Sigmoid colon (tissue), 7 donors: ENCODE data around the gene MRRF. TPM values are rescaled to one million over a fixed set of nuclear protein-coding genes. Genes with fewer than 3 reads are reported as not detected.

Experiments used
- DNase-seq: peaks from one replicate; pipeline ENCODE4 v3.0.0-alpha.2; 2019
- H3K27ac ChIP-seq, 4 donors: fragments of 200-600 bp; sonication (generic); one replicate each; pipeline ENCODE4 v1.5.1; 2016 to 2019; ENCODE audit warnings: mild to moderate bottlenecking in 1 of 4
- H3K27me3 ChIP-seq, 3 donors: fragments of 200-600 bp; sonication (generic); one replicate each; pipeline ENCODE4 v1.5.1; 2019; ENCODE audit warnings: mild to moderate bottlenecking in 1 of 3
- H3K36me3 ChIP-seq, 4 donors: fragments of 200-600 bp; sonication (generic); one replicate each; pipeline ENCODE4 v1.5.1; 2016 to 2019
- H3K4me1 ChIP-seq, 4 donors: fragments of 200-600 bp; sonication (generic); one replicate each; pipeline ENCODE4 v1.5.1; 2017 to 2019
- H3K4me3 ChIP-seq, 4 donors: fragments of 200-600 bp; sonication (generic); one replicate each; pipeline ENCODE4 v1.5.1; 2017 to 2019; ENCODE audit warnings: mild to moderate bottlenecking in 2 of 4, moderate library complexity in 1 of 4
- H3K9me3 ChIP-seq, 4 donors: fragments of 200-600 bp in 3 of 4; sonication (generic) in 3 of 4; one replicate each; pipeline versions ENCODE4 v1.5.1 to v1.6.1; 2013 to 2019
- EP300 ChIP-seq, 4 donors: sonication (generic); formaldehyde crosslinking; IDR thresholded peaks; one replicate each; pipeline ENCODE4 v1.6.1; 2017; ENCODE audit warnings: antibody characterized with exemption in 4 of 4
- POLR2A ChIP-seq, 2 donors: fragments of 450-650 bp; IDR thresholded peaks; one replicate each; pipeline ENCODE4 v1.6.1; 2016; ENCODE audit warnings: antibody characterized with exemption in 2 of 2, mild to moderate bottlenecking in 2 of 2, moderate library complexity in 2 of 2
- POLR2AphosphoS5 ChIP-seq, 4 donors: sonication (generic); formaldehyde crosslinking; IDR thresholded peaks; one replicate each; pipeline ENCODE4 v1.6.1; 2017; ENCODE audit warnings: antibody characterized with exemption in 4 of 4
- WGBS, 2 donors: extraction: QIAGEN DNeasy Blood & Tissue Kit; methylation state at CpG; one replicate each; pipeline ENCODE4 v1.1.7; 2013; 5-methylcytosine and 5-hydroxymethylcytosine counted together
- intact Hi-C: fragments of 100-400 bp; cut with DNase I; formaldehyde crosslinking; loops from one replicate; pipeline ENCODE4 v1.15.1; 2023
- polyA plus RNA-seq, 3 donors: library from polyadenylated mRNA; stranded (reverse); fragments of 200-250 nt; gene quantifications; one replicate each; pipeline ENCODE4 v1.2.3, GENCODE V29; 2013
- total RNA-seq, 4 donors: library from RNA; depleted of rRNA; stranded (reverse); fragments of >200 nt; gene quantifications; one replicate each; pipeline ENCODE4 v1.1.0, GENCODE V29; 2016
- TF ChIP-seq, protein P1 (sequence below), 4 experiments: fragments of 450-650 bp in 3 of 4; fragments of 200-600 bp in 1 of 4; IDR thresholded peaks; one replicate each; pipeline ENCODE4 v1.5.1; 2016 to 2019; ENCODE audit warnings: antibody characterized with exemption in 4 of 4, mild to moderate bottlenecking in 3 of 4, moderate library complexity in 2 of 4
- donor health status: healthy with polysubstance abuse.
- donor health status: Bipolar disorder and iron deficiency.
- donor health status: healthy.

Gene MRRF
- total and polyA plus RNA-seq, 7 donors, result 29.9 to 46.7 (median 38.2) TPM

DNA sequence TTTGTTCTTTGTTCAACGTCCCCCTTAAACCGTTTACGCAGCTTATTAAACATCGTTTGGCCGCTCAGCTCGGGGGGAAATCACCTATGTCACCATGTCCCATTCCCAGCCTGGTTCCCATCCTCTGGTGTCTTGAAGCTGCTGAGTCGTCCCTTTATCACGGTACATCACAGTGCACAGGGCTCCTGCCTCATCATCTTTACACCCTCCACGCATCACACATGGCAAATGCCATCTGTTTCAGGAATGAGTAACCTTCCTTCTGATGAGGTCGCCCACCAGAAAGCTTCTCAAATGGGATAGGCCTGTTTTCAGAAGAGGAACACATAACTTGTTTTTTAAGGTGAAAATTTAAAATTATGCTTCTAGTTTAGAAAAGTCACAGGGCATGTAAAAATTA lies 28.0 kb upstream of the MRRF start:
- Histone ChIP-seq H3K27ac (no peak overlapping the region), H3K9me3 (no peaks in the 10 kb centered on the region), H3K36me3 (peaks cover 0 to 26% (median 5%) of the 10 kb centered on the region in 4 donors), H3K4me3 (no peak overlapping the region), H3K27me3 (peaks cover 0 to 4% (median 0%) of the 10 kb centered on the region in 3 donors), H3K4me1 (no peaks in the 10 kb centered on the region)
- no peak for DNase-seq
- intact Hi-C loops, result no loop called here
- WGBS, 2 donors, result 77 to 79% methylated on average over 10 of the region's 10 CpGs
- no peak for TF ChIP-seq POLR2AphosphoS5 (IDR thresholded peaks at IDR 0.05)
- no peak for TF ChIP-seq EP300 (IDR thresholded peaks at IDR 0.05)
- TF ChIP-seq, protein P1, sequence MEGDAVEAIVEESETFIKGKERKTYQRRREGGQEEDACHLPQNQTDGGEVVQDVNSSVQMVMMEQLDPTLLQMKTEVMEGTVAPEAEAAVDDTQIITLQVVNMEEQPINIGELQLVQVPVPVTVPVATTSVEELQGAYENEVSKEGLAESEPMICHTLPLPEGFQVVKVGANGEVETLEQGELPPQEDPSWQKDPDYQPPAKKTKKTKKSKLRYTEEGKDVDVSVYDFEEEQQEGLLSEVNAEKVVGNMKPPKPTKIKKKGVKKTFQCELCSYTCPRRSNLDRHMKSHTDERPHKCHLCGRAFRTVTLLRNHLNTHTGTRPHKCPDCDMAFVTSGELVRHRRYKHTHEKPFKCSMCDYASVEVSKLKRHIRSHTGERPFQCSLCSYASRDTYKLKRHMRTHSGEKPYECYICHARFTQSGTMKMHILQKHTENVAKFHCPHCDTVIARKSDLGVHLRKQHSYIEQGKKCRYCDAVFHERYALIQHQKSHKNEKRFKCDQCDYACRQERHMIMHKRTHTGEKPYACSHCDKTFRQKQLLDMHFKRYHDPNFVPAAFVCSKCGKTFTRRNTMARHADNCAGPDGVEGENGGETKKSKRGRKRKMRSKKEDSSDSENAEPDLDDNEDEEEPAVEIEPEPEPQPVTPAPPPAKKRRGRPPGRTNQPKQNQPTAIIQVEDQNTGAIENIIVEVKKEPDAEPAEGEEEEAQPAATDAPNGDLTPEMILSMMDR (IDR thresholded peaks at IDR 0.05), result no peak
- no peak for TF ChIP-seq POLR2A (IDR thresholded peaks at IDR 0.05)

DNA sequence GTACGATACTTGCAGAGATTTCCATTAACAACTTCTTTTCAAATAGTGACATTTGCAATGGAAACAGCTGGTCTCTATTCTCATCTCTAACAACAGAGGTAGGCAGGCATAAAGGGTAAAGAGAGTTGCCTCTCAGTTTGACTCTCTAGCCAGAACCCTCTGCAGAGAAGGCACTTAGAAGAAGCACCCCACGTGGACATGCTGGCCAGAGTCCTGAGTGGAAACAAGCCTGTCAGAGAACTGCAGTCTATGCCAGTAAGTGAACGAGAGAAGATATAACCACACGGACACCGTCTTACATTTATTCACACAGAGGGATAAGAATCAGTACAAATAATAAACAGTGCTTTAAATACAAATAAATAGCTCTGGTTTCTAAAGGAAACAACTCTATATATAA lies 25.0 kb upstream of the MRRF start:
- Histone ChIP-seq H3K27me3 (no peaks in the 10 kb centered on the region), H3K4me3 (no peak overlapping the region), H3K9me3 (no peaks in the 10 kb centered on the region), H3K4me1 (no peaks in the 10 kb centered on the region), H3K27ac (no peak overlapping the region), H3K36me3 (peaks cover 0 to 56% (median 30%) of the 10 kb centered on the region in 4 donors)
- WGBS, 2 donors, result 83 to 85% methylated on average over 5 of the region's 5 CpGs
- TF ChIP-seq POLR2AphosphoS5 (IDR thresholded peaks at IDR 0.05), result no peak
- TF ChIP-seq, protein P1 (IDR thresholded peaks at IDR 0.05), result no peak
- intact Hi-C loops, result no loop called here
- DNase-seq, result no peak

DNA sequence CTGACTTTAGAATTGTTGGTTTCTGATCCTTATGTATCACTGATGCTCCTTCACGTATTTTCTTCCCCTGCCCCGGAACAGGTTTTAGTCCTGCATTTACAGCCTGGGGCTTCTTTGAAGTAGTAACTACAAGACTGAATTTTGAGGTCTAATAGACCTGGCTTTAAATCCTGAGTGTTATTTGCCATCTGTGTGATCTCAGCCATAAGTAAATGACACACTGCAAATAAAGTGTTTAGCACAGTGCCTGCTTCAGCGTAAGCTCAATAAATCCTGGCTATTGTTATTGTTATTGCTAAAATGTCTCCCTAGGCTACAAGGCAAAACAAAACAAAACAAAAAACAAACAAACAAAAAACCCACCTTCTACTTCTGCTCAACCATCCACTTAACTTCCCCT lies 20.3 kb upstream of the MRRF start:
- intact Hi-C loops, result no loop called here
- Histone ChIP-seq H3K9me3 (no peaks in the 10 kb centered on the region), H3K36me3 (peaks cover 10 to 91% (median 56%) of the 10 kb centered on the region in 4 donors), H3K27ac (no peak overlapping the region), H3K4me3 (no peak overlapping the region), H3K27me3 (no peaks in the 10 kb centered on the region), H3K4me1 (peaks cover 0 to 4% (median 0%) of the 10 kb centered on the region in 4 donors)
- TF ChIP-seq, protein P1 (IDR thresholded peaks at IDR 0.05), result no peak
- TF ChIP-seq POLR2A (IDR thresholded peaks at IDR 0.05), result no peak
- TF ChIP-seq EP300 (IDR thresholded peaks at IDR 0.05), result no peak
- no peak for TF ChIP-seq POLR2AphosphoS5 (IDR thresholded peaks at IDR 0.05)
- no peak for DNase-seq
- 78 to 86% methylated on average over 3 of the region's 3 CpGs for WGBS, 2 donors

DNA sequence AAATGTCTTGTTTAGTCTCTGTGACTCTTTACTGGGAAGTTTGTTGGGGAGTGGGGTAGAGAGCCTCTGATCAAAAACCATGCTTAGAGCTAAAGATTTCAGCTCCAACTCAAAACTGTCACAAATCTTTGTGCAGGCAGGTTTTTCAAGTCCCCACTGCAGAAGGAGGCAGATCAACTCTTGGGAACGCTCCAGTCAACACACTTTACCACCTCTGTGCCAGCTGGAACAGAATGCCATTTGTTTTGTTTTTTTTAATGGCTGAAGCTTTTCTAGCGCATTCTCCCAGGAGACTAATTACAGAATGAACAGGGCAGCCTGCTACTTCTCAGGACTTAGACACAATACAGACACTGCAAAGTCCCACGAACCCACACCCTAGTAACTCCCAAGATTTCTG lies 18.0 kb upstream of the MRRF start:
- Histone ChIP-seq H3K9me3 (no peaks in the 10 kb centered on the region), H3K36me3 (peaks cover 10 to 98% (median 59%) of the 10 kb centered on the region in 4 donors), H3K27me3 (no peaks in the 10 kb centered on the region), H3K4me3 (no peak overlapping the region), H3K27ac (no peak overlapping the region), H3K4me1 (peaks cover 0 to 4% (median 0%) of the 10 kb centered on the region in 4 donors)
- WGBS, 2 donors, result 92 to 93% methylated on average over 3 of the region's 3 CpGs
- intact Hi-C loops, result no loop called here
- DNase-seq, result no peak
- TF ChIP-seq EP300 (IDR thresholded peaks at IDR 0.05) (no peak), POLR2A (IDR thresholded peaks at IDR 0.05) (no peak), POLR2AphosphoS5 (IDR thresholded peaks at IDR 0.05) (no peak)
- TF ChIP-seq, protein P1 (IDR thresholded peaks at IDR 0.05), result no peak

DNA sequence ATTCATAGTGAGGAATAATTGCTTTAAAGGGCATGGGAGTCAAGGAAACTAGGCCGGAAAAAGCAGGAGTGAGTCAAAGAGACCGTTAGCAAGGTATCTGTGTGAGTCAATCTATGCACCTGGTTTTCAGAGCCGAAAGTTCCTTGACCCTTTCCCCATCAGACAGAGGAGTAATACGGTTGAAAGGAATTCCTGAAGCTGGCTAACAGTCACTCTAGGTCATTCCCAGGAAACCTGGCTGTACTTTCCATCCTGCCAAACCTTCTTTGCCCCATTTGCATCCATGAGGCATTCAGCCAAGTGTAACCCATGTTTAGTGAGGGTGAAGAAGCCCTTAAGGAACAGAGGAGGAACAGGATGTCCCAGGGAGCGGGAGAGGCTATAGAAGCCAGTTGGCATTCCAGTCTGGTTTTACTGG lies 16.2 kb upstream of the MRRF start:
- Histone ChIP-seq H3K27me3 (no peaks in the 10 kb centered on the region), H3K27ac (no peak overlapping the region), H3K4me1 (peaks cover 0 to 8% (median 2%) of the 10 kb centered on the region in 4 donors), H3K9me3 (no peaks in the 10 kb centered on the region), H3K4me3 (no peak overlapping the region), H3K36me3 (peaks cover 10 to 83% (median 47%) of the 10 kb centered on the region in 4 donors)
- peak in 1 of 4 donors; percentile 19 for TF ChIP-seq POLR2AphosphoS5 (IDR thresholded peaks at IDR 0.05)
- no peak for TF ChIP-seq EP300 (IDR thresholded peaks at IDR 0.05)
- intact Hi-C loops, result no loop called here
- no peak for DNase-seq
- 91 to 92% methylated on average over 5 of the region's 5 CpGs for WGBS, 2 donors
